Uterus (tissue), 2 donors: ENCODE results near the gene IQSEC2.

Experiments
- CTCF ChIP-seq, 4 experiments: fragments of 200-600 bp in 2 of 4; fragments of 450-650 bp in 2 of 4; sonication (generic) in 2 of 4; IDR thresholded peaks; one replicate each; pipeline ENCODE4 v1.5.1; 2016 to 2019; ENCODE audit warnings: antibody characterized with exemption in 4 of 4, mild to moderate bottlenecking in 2 of 4, moderate library complexity in 1 of 4
- POLR2A ChIP-seq, 2 donors: fragments of 450-650 bp; IDR thresholded peaks; one replicate each; pipeline ENCODE4 v1.6.1; 2016; ENCODE audit warnings: antibody characterized with exemption in 2 of 2, mild to moderate bottlenecking in 1 of 2, moderate library complexity in 1 of 2

GRCh38 chrX:53313728-53314105 is 32.3 kb upstream of the IQSEC2 start:
- no peak for TF ChIP-seq POLR2A (IDR thresholded peaks at IDR 0.05)
- no peak for TF ChIP-seq CTCF (IDR thresholded peaks at IDR 0.05)
